ENCODE results near the gene CDC42EP3.

DNA sequence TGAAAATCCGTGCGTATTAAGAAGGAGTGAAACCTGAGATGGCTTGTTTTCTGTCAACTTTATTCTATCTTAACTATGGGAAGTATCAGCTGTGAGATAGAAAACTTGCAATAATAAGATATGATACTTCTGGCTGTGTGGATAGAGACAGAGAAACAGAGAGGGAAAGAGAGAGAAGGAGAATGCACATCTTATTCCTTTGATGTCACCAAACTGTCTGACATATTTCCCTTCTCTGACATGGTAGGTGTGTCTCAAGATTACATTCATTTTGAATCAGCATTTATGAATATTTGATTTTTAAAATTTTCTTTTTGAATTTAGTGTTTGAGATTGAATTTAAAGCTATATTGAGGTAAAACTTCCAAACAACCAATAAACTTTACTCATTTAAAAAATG is 69.4 kb downstream of the CDC42EP3 start:
- no peak for TF ChIP-seq POLR2A (IDR thresholded peaks at IDR 0.05)
- TF ChIP-seq, protein P1, sequence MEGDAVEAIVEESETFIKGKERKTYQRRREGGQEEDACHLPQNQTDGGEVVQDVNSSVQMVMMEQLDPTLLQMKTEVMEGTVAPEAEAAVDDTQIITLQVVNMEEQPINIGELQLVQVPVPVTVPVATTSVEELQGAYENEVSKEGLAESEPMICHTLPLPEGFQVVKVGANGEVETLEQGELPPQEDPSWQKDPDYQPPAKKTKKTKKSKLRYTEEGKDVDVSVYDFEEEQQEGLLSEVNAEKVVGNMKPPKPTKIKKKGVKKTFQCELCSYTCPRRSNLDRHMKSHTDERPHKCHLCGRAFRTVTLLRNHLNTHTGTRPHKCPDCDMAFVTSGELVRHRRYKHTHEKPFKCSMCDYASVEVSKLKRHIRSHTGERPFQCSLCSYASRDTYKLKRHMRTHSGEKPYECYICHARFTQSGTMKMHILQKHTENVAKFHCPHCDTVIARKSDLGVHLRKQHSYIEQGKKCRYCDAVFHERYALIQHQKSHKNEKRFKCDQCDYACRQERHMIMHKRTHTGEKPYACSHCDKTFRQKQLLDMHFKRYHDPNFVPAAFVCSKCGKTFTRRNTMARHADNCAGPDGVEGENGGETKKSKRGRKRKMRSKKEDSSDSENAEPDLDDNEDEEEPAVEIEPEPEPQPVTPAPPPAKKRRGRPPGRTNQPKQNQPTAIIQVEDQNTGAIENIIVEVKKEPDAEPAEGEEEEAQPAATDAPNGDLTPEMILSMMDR (IDR thresholded peaks at IDR 0.05) = no peak

All from thyroid gland (tissue), 4 donors.